ENCODE data around the gene PRSS53. TPM values are rescaled to one million over a fixed set of nuclear protein-coding genes. Genes with fewer than 3 reads are reported as not detected.

Gene PRSS53
- total RNA-seq, 6 donors from 2014 or later: 0.91 to 8.4 (median 3.0) TPM

DNA sequence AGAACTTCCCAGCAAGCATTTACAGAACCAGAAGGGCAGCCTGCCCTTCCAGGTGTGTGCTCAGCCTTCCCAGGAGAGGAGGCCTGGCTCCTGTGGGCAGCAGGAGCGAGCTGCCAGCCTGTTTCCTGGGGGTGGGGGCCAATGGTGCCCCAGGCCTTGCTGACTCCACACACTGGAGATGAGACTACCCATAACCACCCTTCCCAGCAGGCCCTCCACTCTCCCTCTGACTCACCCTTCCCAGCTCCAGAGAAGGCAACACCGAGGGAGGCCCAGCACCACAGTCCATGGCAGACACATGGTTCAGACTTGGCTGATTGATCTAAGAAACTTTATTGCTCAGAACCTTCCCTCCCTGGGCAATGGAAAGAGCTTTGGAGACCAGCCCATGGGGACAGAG lies 1.8 kb upstream of the PRSS53 start:
- Histone ChIP-seq H3K27me3 (no peaks in the 10 kb centered on the region), H3K36me3 (peaks cover 0 to 48% (median 21%) of the 10 kb centered on the region in 4 donors), H3K4me1 (peaks cover 11 to 26% (median 19%) of the 10 kb centered on the region in 4 donors), H3K4me3 (no peak overlapping the region), H3K9me3 (no peaks in the 10 kb centered on the region), H3K27ac (no peak overlapping the region)
- ATAC-seq (ENCODE audit: low FRiP score in 2 of 2) (no peak), DNase-seq (no peak)
- no peak for TF ChIP-seq POLR2A (IDR thresholded peaks at IDR 0.05)
- 60 to 94% methylated on average over 1 to 2 of the region's 2 CpGs for WGBS, 2 donors

DNA sequence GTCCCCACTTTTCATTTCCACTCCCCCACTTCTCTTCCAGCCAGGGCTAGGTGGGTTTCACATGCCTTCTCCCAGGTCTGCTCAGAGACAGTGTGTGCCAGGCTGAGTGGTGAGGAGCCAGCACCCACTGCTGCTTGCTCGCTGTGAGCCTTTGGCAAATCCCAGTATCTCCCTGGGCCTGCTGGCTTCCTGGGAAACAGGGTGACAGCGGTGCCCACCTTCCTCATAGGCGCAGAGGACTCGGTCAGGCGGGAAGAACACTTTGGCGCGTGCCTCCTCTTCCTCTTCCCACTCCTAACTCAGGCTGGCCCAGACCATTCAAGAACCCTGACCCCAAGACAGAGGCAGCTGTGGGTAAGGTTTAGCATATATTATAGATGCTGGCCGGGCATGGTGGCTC lies 456 bp upstream of the PRSS53 start:
- no peak for DNase-seq
- no peak overlapping the region for H3K27ac ChIP-seq
- no peaks in the 10 kb centered on the region for H3K27me3 ChIP-seq
- TF ChIP-seq, protein P1, sequence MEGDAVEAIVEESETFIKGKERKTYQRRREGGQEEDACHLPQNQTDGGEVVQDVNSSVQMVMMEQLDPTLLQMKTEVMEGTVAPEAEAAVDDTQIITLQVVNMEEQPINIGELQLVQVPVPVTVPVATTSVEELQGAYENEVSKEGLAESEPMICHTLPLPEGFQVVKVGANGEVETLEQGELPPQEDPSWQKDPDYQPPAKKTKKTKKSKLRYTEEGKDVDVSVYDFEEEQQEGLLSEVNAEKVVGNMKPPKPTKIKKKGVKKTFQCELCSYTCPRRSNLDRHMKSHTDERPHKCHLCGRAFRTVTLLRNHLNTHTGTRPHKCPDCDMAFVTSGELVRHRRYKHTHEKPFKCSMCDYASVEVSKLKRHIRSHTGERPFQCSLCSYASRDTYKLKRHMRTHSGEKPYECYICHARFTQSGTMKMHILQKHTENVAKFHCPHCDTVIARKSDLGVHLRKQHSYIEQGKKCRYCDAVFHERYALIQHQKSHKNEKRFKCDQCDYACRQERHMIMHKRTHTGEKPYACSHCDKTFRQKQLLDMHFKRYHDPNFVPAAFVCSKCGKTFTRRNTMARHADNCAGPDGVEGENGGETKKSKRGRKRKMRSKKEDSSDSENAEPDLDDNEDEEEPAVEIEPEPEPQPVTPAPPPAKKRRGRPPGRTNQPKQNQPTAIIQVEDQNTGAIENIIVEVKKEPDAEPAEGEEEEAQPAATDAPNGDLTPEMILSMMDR (IDR thresholded peaks at IDR 0.05): no peak
- TF ChIP-seq POLR2AphosphoS5 (IDR thresholded peaks at IDR 0.05): no peak
- TF ChIP-seq POLR2A (IDR thresholded peaks at IDR 0.05): no peak
- TF ChIP-seq EP300 (IDR thresholded peaks at IDR 0.05): no peak
- 96% methylated on average over 8 of the region's 8 CpGs for WGBS, 2 donors
- peaks cover 5 to 24% (median 13%) of the 10 kb centered on the region in 4 donors for H3K4me1 ChIP-seq
- no peaks in the 10 kb centered on the region for H3K9me3 ChIP-seq
- H3K36me3 ChIP-seq: peaks cover 0 to 59% (median 25%) of the 10 kb centered on the region in 4 donors
- no peak for ATAC-seq (ENCODE audit: low FRiP score in 2 of 2)
- no peak overlapping the region for H3K4me3 ChIP-seq

DNA sequence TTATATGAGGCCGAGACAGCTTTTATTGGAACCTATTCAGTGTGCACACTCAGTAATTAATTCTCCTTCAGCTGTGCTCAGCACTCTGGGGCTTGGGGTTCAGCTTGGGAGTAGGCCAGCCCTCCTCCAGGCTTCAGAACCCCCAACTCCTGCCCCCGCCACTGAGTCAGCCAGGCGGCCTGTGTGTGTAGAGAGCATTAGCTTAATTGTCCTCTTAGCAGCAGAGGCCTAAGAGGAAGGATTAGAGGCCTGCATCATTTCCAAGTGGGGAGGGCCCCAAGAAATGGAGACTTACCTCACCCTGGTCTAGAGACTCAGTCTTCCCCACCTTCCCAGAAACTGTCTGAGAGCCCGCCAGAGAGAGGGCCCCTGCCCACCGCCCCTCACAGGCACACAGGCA lies 772 bp downstream of the PRSS53 start:
- Histone ChIP-seq H3K27ac (no peak overlapping the region), H3K4me1 (peaks cover 0 to 16% (median 7%) of the 10 kb centered on the region in 4 donors), H3K36me3 (peaks cover 0 to 70% (median 27%) of the 10 kb centered on the region in 4 donors), H3K9me3 (no peaks in the 10 kb centered on the region), H3K4me3 (no peak overlapping the region), H3K27me3 (no peaks in the 10 kb centered on the region)
- ATAC-seq (ENCODE audit: low FRiP score in 2 of 2) (no peak), DNase-seq (no peak)
- 90 to 100% methylated on average over 1 to 5 of the region's 5 CpGs for WGBS, 2 donors
- TF ChIP-seq EP300 (IDR thresholded peaks at IDR 0.05) (no peak), POLR2A (IDR thresholded peaks at IDR 0.05) (no peak)
- TF ChIP-seq, protein P1 (IDR thresholded peaks at IDR 0.05): no peak

DNA sequence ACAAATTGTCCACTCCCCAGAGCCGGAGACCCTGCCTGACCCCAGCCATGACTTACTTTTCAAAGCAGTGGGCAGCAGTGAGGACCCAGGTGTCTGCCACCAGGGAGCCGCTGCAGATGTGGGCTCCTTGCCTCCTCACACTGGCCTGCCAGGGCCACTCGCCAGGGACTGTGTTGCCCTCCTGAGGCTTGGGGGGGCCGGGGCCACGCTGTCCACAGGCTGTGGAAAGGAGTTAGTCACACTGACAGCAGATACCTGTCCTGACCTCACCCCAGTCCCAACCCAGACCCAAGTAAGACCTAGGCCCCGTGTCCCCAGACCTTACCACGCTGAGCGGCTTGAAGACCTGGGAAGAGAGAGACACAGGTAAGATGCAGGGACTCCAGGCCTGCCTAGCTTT lies 1.3 kb downstream of the PRSS53 start:
- no peak for ATAC-seq (ENCODE audit: low FRiP score in 2 of 2)
- 88 to 96% methylated on average over 5 to 8 of the region's 8 CpGs for WGBS, 2 donors
- no peak for DNase-seq

DNA sequence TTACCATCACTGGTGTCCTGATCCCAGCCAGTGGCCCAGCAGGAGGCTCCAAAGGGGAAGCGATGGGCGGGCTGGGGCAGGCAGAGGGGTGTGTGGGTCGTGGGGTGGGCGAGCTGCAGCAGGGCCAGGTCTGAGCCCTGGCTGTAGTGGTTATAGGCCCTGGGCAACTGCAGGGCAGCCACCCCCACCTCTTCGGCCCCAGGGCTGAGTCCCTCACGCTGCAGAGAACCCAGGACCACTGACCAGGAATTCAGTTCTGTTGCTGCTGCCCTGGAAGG lies 2.2 kb downstream of the PRSS53 start:
- ATAC-seq (ENCODE audit: low FRiP score in 2 of 2) (no peak), DNase-seq (no peak)
- no peak overlapping the region for H3K4me3 ChIP-seq
- no peak overlapping the region for H3K27ac ChIP-seq
- 93% methylated on average over 4 of the region's 6 CpGs; no CpG with 5 or more reads in 1 of the 2 donors for WGBS, 2 donors
- no peak for TF ChIP-seq EP300 (IDR thresholded peaks at IDR 0.05)
- no peak for TF ChIP-seq POLR2AphosphoS5 (IDR thresholded peaks at IDR 0.05)
- TF ChIP-seq, protein P1 (IDR thresholded peaks at IDR 0.05): no peak
- TF ChIP-seq POLR2A (IDR thresholded peaks at IDR 0.05): no peak
- no peaks in the 10 kb centered on the region for H3K27me3 ChIP-seq
- no peaks in the 10 kb centered on the region for H3K9me3 ChIP-seq
- peaks cover 5 to 19% (median 13%) of the 10 kb centered on the region in 4 donors for H3K4me1 ChIP-seq
- H3K36me3 ChIP-seq: peaks cover 0 to 84% (median 33%) of the 10 kb centered on the region in 4 donors

More for the DNA sequence above, 1.3 kb downstream of the PRSS53 start:
- Histone ChIP-seq H3K4me1 (peaks cover 0 to 15% (median 6%) of the 10 kb centered on the region in 4 donors), H3K4me3 (no peak overlapping the region), H3K9me3 (no peaks in the 10 kb centered on the region), H3K27me3 (no peaks in the 10 kb centered on the region), H3K36me3 (peaks cover 0 to 75% (median 30%) of the 10 kb centered on the region in 4 donors), H3K27ac (no peak overlapping the region)
- TF ChIP-seq, protein P1 (IDR thresholded peaks at IDR 0.05): no peak
- no peak for TF ChIP-seq POLR2A (IDR thresholded peaks at IDR 0.05)
- TF ChIP-seq POLR2AphosphoS5 (IDR thresholded peaks at IDR 0.05): no peak
- TF ChIP-seq EP300 (IDR thresholded peaks at IDR 0.05): no peak

Measured in upper lobe of left lung (tissue), 6 donors.